HG03025 (cell line): ENCODE measurements around the gene PRDM5.

Experiments used
- ATAC-seq: cut with Tn5 transposase; IDR thresholded peaks from one replicate; pipeline ENCODE4 v1.9.1; 2021; ENCODE audit warnings: mild to moderate bottlenecking, moderate library complexity; ENCODE audit not compliant: unreplicated experiment, low FRiP score

The PRDM5 gene

DNA sequence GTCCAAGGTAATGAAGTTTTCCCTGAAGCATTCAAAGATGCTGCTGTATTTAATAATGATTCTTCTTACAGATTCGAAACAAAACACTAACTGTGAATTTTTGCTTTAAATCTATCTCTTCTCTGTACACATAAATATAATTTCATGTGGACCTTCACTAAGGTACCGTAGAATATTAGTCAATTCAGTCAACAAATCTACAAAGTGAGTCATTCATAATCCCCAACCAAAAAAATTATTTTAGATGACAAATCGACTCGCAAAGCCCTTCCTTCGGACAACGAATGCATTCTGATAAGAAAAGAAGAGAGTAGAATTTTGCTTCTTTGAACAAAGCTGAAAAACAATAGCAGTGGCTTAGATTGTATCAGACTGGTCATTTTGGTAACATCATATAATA lies 95.7 kb downstream of the PRDM5 start:
- no peak for ATAC-seq

DNA sequence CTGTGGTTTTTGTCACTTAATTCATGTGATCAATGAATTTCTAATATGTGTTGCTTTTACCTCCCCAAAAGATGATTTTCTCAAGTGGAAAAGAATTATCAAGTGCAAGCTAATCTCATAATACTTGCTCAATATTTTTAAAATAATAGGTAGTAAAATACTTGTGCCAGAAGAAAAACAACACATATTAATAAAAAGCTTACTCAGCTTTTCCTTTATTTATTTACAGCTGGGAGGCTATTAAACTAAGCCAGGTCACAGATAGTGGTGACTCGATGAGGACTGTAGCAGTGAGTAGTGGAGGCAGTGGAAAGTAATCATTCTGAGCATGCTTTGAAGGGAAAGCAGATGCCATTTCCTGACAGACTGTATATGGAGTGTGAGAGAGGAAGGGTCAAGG lies 96.1 kb downstream of the PRDM5 start:
- ATAC-seq, result no peak

DNA sequence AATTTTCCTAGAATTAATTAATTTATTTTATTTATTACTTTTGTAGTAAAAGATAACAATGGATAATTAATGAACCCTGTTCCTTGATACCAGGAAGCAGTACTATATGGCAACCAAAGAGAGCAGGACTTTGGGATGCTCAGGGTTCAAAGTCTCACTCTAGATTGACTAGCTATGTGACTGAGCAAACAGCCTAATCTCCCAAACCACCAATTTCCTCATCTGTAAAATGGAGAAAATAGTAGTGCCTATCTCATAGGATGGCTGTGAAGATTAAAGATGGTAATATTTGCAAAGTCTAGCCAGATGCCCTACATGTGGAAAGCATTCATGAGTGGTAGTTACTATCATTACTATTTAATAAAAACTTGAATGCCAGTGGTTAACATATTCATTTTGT lies 97.6 kb downstream of the PRDM5 start:
- no peak for ATAC-seq

DNA sequence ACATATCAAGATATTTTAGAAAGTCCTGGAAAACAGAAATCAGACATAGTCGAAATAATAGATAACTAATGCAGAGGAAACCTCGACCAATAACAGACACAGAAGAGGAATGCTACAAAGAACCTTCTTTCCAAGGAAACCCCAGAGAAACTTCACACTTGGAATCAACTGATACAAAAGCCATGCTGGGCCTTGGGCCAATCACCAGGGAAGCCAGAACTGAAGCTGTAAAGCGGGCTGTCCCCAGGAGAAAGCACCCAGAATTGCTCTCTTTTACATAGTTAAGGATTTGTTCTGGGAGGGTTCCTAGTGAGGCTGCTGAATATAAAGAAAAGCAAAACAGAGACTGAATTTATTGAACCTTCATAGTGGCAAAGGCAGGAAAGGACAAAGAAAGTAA lies 100.5 kb downstream of the PRDM5 start:
- ATAC-seq, result no peak

DNA sequence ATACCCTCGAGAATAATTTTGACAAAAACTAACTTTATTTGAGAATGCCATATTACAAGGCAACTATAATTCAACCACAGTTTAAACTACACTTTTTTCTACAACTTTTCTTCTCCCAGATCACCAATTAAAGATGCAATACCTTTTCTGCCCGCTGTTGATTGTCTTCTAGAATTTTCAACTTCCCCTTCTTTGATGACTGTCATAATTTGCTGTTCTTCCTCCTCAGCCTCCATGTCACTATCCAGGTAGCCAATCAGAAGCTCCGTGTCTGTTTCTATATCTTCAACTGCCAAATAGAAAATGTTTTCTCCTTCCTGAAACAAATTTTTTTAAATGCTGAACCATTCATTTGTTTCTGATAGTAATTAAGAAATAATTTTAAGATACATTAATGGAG lies 101.5 kb downstream of the PRDM5 start:
- ATAC-seq, result no peak

DNA sequence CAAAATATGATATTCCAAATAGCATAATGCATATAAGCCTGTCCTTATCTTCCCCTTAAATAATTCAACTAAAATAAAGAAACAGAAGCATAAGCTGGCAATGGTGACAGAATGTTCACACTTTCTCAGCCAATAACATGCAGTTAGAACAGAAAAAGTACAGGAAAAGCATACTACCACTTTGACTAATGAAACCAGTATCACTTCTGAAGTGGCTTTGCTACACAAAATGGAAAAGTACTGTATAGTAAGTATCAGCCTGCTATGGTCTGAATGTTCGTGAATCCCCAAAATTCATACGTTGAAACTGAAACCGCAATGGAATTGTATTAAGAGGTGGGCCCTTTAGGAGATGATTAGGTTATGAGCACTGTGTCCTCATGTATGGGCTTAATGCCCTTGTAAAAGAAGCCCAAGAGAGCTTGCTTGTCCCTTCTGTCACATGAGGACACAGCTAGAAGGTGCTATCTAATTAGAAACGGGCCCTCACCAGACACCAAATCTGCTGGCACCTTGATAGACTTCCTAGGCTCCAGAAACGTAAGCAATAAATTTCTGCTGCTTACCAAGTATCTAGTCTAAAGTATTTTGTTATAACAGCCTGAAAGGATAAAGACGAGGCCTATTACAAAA lies 102.6 kb downstream of the PRDM5 start:
- peak; percentile 55 for ATAC-seq

DNA sequence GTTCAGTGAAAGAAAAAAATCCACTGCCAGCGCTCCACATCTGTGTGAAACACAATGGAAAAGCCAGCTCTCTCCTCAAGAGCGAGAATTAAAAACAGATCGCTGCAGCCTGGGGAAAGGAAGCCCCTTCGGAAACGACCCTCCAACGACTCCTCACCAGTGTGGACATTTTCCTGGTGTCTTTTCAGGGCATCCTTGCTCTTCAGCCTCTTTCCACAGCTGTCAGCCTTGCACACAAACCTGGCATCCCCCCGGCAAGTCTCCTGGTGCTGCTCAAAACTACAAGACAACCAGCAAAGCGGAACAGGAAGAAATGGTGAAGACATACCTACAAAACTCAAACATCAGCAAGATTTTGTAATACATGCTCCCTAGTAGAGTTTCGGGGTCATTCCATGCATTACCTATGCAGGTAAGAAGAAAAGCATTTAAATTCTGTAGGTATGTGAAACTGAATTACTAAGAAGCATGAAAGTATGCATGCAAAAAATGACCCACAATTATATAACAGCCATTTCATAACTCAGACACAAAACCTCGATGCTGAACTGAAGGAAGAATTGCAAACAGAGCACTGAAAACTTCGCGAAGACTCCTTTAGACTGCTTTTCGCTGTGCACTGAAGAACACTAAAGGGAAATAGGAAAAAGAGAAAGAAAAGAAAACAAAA lies 106.1 kb downstream of the PRDM5 start:
- ATAC-seq, result no peak

DNA sequence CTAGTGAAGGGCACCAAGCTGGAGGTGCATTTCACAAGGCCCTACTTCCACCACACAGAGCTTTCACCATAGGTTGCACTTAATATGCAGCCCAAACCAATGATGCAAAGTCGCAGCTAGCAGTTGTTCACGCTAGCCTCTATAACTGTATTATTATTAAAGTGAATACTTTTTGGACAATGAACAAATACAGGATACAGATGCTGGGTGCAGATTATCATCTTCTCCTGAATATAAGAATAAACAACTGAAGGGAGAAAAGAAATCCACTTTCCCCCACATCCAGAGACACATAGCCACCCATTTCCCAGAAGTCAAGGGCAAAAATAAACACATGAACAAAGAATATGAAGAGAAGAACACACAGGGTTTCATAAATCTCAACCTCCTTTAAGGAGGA lies 107.2 kb downstream of the PRDM5 start:
- ATAC-seq, result no peak

DNA sequence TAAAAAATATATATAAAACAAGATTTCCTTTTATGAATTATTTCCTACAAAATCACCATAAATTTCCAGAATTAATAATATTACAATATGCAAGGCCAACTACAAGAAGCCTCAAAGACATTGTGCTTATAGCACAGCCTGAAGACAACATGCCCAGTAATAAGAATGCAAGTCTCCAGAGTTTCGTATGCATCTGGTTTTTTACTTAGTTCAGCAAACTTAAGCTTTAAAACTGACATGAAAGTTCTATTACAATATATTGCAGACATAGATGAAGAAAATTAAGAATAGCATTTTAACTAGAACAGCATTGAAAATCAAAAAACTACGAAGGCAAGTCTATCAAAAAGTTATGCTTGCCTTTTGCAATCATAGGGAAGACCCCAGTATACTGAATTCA lies 107.6 kb downstream of the PRDM5 start:
- ATAC-seq, result no peak

DNA sequence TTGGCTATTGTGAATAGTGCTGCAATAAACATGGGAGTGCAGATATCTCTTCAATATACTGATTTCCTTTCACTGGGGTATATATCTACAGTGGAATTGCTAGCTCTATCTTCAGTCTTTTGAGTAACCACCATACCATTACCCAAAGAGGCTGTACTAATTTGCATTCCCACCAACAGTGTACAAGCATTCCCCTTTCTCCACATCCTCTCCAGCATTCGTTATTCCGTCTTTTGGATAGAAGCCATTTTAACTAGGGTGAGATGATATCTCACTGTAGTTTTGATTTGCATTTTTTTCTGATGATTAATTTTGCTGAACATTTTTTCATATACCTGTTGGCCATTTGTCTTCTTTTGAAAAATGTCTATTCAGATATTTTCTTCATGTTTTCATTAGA lies 110.3 kb downstream of the PRDM5 start:
- no peak for ATAC-seq

DNA sequence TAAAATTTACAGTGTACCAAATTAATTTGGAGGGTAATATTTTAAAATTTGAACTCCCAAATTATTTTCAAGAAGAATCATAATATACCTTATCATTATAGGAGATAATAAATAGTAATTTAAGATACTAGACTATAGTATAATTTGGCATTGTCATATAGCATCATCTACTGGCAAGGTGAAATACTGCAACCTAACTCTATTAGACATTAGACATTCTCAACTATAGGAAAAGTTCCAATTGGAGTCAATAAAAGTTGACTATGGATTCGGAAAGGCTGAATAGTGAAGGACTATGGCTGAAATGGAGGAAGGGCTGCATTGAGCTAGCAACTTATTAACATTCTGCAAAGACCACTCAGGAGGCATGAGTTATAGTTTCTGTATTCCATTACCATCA lies 113.0 kb downstream of the PRDM5 start:
- no peak for ATAC-seq

DNA sequence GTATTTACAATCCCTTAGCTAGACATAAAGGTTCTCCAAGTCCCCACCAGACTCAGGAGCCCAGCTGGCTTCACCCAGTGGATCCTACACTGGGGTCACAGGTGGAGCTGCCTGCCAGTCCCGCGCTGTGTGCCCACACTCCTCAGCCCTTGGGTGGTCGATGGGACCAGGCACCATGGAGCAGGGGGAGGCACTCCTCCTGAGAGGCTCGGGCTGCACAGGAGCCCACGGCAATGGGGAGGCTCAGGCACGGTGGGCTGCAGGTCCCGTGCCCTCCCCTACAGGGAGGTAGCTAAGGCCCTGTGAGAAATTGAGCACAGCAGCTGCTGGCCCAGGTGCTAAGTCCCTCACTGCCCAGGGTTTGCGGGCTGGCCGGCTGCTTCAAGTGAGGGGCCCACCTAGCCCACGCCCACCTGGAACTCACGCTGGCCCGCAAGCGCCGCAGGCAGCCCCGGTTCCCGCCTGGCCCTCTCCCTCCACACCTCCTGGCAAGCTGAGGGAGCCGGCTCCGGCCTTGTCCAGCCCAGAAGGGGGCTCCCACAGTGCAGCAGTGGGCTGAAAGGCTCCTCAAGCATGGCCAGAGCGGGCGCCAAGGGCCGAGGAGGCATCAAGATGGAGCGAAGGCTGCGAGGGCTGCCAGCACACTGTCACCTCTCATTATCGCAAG lies 113.9 kb downstream of the PRDM5 start:
- no peak for ATAC-seq

DNA sequence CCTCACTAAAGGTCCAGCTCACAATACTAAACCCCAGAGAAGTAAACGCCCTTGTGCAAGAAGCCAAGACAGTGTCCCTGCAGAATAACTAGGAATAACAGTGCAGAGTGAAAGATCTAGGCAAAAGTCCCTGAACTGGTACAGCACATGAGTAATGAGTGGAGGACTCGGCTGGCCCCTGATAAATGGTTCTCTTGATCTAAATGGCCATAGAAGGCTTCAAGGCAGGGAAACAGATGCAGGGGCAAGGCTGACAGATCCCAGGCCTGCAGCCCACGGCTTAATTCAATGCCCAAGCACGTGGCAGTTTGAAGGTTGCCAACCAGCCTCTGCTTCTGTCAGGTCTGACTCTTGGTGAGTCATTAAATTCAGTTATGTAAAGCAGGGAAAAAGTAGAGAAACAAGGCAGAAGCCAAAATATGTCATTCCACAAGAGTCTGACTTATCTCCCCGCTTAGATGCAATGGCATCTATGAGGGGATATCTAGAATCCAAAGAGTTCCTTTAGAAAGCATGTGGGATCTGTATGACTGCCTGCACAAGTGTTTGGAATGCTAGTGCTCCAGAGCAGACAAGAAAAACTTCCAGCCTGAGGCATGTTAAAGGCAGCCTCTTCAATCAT lies 121.3 kb downstream of the PRDM5 start:
- no peak for ATAC-seq

DNA sequence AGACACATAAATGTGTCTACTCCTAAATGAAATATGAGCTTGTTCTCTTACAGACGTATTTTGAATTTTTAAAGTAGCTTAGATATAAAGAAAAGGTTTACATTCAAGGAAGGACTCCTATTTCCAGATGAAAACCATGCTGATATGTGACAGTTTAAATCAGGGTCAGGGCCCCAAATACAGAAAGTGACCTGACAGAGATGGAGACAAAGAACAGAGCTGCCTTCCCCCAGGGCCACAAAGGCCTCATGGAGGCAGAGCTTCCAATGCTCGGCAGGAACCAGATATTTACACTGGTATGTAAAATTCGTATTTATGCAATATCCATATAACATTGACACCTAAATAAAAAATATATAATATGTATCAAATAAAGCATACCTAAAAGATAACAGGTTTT lies 124.0 kb downstream of the PRDM5 start:
- no peak for ATAC-seq

DNA sequence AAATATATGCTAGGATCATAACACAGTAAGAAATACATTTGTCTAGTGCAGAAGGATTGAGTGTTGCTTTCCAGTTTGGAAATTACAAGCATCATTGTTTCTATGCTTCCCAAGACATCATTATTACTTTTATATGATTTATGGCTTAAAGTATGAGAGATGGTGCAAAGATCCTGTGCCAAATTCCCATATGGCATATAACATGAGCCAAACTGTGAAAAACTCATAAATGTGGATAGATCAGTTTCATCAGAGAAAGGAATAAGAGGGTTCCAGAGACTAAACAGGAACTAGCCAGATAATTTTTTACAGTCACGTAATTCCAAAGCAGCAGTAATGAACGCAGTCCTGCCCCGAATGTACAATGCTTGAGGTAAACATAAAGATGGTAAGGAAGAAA lies 126.3 kb downstream of the PRDM5 start:
- ATAC-seq, result no peak

DNA sequence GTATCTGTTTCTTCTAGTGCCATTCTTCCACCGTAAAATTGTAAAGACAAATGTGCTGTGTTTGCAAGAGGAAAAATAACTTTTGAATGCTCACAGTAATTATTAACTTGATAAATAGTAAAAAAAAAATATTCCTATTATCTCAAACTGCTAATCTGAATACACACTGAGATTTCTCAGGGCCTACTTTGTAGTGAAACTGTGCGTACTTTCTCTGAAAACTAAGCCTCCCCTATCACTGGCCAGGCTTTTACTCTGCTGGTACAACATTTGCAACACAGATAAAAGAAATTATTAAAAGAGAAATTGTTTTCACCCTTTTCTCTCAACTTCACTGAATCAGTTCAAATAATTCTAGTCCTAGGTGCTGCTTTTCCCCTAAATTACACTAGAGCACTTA lies 137.3 kb downstream of the PRDM5 start:
- ATAC-seq, result no peak

DNA sequence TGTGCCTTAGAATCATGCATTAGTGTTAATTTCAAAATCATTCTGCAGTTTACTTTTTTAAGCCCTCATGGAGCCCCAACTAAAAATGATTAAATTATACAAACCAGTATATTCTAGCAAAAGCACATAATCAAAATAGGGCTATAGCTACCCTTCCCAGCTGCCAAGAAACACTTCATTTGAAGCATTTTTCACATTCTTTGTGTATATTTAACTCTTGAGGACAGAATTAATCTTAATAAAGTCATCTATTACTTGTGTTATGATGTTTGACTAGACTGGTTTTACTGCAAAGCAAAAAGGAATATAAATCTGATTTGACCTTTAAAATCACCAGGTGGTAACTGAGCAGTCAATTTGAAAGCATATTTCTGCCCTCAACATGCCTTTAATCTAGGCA lies 145.1 kb downstream of the PRDM5 start:
- no peak for ATAC-seq

DNA sequence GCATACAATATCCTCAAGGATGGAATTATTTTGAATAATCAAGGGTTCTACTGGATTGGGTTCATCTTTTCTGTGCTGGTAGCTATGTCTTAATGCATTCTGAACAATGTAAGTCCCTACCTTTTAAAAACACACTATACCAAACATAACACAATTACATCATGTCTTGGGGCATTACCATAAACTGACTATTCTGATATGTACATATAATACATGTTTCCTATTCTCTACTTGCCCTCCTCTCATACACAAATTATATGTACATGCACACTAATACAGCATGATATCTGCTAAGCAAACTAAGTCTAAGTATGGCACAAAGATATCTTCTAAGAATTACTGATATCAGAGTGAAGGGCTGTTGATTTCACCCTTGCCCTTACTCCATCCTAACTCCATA lies 147.1 kb downstream of the PRDM5 start:
- no peak for ATAC-seq

DNA sequence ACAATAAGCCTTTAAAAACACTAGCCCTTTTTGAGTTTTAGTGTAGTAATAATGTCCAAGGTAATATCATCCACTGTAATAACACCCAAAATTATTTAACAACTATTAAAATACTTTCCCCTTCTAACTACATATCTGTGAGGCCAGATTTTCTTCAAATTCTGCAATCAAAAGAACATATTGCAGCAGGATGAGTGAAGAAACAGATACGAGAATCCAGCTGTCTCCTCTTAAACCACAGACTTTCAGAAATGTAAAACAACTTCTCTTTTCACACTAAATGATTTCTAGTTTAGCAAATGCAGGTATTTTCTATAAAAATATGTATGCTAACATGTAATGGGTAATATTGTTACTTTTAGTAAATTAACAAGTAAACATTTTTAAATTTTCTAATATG lies 148.9 kb downstream of the PRDM5 start:
- ATAC-seq, result no peak

DNA sequence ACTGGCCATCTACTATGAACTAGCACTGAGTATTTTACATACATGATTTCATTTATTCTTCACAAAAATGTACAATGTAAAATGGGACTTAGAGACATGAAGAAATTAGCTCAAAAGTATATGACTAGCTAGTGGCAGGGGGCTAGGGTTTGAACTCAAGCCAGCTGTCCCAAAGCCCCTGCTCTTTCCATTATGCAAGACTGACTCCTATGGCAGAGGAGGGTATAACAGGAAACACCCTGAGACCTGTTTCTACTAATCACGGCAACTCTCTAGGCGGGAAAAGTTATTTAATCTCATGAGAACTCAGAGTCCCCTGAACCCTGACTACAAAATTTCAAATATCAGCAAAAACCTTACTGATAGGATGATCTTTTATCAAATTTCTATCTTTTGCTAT lies 150.6 kb downstream of the PRDM5 start:
- no peak for ATAC-seq

DNA sequence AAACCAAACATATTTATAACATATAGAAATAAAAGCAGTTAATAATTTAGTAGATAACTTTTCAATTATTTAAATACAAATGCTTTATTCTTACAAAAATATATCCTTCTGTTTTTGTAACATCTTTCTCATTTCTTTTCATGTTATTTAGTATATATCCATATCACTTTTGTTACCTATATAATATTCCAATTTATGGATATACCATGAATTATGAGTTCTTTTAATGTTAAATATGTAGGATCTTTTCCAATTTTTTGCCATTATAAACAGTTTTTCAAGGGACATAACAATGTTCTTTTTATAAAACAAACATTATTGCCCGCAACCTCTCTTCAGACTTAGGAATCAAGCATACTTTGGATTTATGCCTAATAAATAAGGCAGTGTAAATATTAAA lies 151.6 kb downstream of the PRDM5 start:
- ATAC-seq, result no peak

DNA sequence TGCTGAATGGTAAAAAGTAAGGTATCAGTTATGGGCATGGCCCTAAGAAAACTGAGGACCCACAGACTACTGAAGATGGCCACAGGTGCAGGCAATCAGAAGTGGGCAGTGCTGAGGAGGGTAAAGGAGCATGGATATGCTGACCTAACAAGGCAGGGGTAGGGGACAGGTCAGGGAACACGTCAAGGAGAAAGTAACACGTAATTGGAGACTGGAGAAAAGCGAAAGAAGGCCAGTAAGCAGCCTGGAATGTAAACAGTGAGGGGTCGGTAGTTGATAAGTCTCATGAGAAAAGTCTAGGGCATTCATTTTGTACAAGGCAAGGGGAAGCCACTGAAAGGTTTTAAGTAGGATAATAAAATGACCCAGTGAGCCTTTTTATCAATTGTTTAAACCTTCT lies 153.3 kb downstream of the PRDM5 start:
- ATAC-seq, result no peak
